Measurements from ENCODE around the gene SRSF4. TPM values are rescaled to one million over a fixed set of nuclear protein-coding genes. Genes with fewer than 3 reads are reported as not detected.

Gene SRSF4
- polyA plus RNA-seq (2013) = 68.2 TPM

GRCh38 chr1:29181413-29182225 is at the start of gene SRSF4:
Gene SRSF4, minus strand, starts transcription at chr1:29181900. Its CDS starts 148 bp downstream, at chr1:29181752.
- Histone ChIP-seq H3K4me1 (ENCODE audit: control extremely low read depth in 1 of 4, control insufficient read depth in 4 of 4, insufficient read depth in 4 of 4, low read length in 3 of 4) (peaks cover 19 to 41% (median 28%) of the 10 kb centered on the region in 4 experiments), H3K9me3 (ENCODE audit: control extremely low read depth in 1 of 5, control insufficient read depth in 4 of 5, insufficient read depth in 2 of 5, low read depth in 1 of 5, low read length in 4 of 5) (no peaks in the 10 kb centered on the region), H3K36me3 (ENCODE audit: control insufficient read depth in 4 of 4, insufficient read depth in 4 of 4, low read length in 3 of 4) (peaks cover 0 to 18% (median 3%) of the 10 kb centered on the region in 4 experiments), H3K27me3 (replicated peaks in 2 of 5; ENCODE audit: control insufficient read depth in 4 of 5, insufficient read depth in 5 of 5, low read length in 4 of 5) (no peaks in the 10 kb centered on the region), H3K4me3 (ENCODE audit: control insufficient read depth in 1 of 7, extremely low read depth in 1 of 7, insufficient read depth in 4 of 7, low read depth in 2 of 7, low read length in 6 of 7) (peak within 1 kb of the TSS; percentile 84 to 97 (median 94)), H3K27ac (ENCODE audit: insufficient read depth in 1 of 2, low read depth in 1 of 2, low read length in 2 of 2, poor library complexity in 1 of 2, severe bottlenecking in 2 of 2) (peak within 1 kb of the TSS; percentile 98 to 99)
- DNase-seq = peak; percentile 97 to 99 (median 99)
- 0% methylated on average over 82 of the region's 100 CpGs for WGBS (ENCODE audit: insufficient coverage)
- ChIA-PET POLR2A (interaction anchor here (0.6 to 1.3 kb wide), 5 partner anchors 9 to 394 kb away, joined by 3 to 6 read pairs (median 3); no protein-coding TSS in a partner anchor), CTCF (interaction anchor here (0.7 to 10.1 kb wide), 9 partner anchors 13 to 300 kb away, joined by 3 to 89 read pairs (median 3); no protein-coding TSS in a partner anchor)

GRCh38 chr1:29230553-29231378 is 49.1 kb upstream of the SRSF4 start, which contains the start of gene MECR:
Gene MECR, minus strand, starts transcription at chr1:29230934. Its CDS starts 28 bp downstream, at chr1:29230906.
- H3K4me1 ChIP-seq (ENCODE audit: control extremely low read depth in 1 of 4, control insufficient read depth in 4 of 4, insufficient read depth in 4 of 4, low read length in 3 of 4) = peaks cover 5 to 16% (median 11%) of the 10 kb centered on the region in 4 experiments
- H3K27ac ChIP-seq (ENCODE audit: insufficient read depth in 1 of 2, low read depth in 1 of 2, low read length in 2 of 2, poor library complexity in 1 of 2, severe bottlenecking in 2 of 2) = peak within 1 kb of the TSS; percentile 50 to 79
- H3K36me3 ChIP-seq (ENCODE audit: control insufficient read depth in 4 of 4, insufficient read depth in 4 of 4, low read length in 3 of 4) = no peaks in the 10 kb centered on the region
- ChIA-PET CTCF (interaction anchor here (0.9 to 1.7 kb wide), 4 partner anchors 9 to 28 kb away, joined by 3 to 6 read pairs (median 4); no protein-coding TSS in a partner anchor), POLR2A (interaction anchor here (0.6 to 0.8 kb wide), 2 partner anchors 22 to 30 kb away, joined by 4 to 5 read pairs; no protein-coding TSS in a partner anchor)
- H3K27me3 ChIP-seq (replicated peaks in 2 of 5; ENCODE audit: control insufficient read depth in 4 of 5, insufficient read depth in 5 of 5, low read length in 4 of 5) = peaks cover 2 to 15% (median 14%) of the 10 kb centered on the region in 5 experiments
- WGBS (ENCODE audit: insufficient coverage) = 3% methylated on average over 39 of the region's 52 CpGs
- peak; percentile 93 to 95 (median 94) for DNase-seq
- no peaks in the 10 kb centered on the region for H3K9me3 ChIP-seq (ENCODE audit: control extremely low read depth in 1 of 5, control insufficient read depth in 4 of 5, insufficient read depth in 2 of 5, low read depth in 1 of 5, low read length in 4 of 5)
- H3K4me3 ChIP-seq (ENCODE audit: control insufficient read depth in 1 of 7, extremely low read depth in 1 of 7, insufficient read depth in 4 of 7, low read depth in 2 of 7, low read length in 6 of 7) = peak within 1 kb of the TSS; percentile 80 to 95 (median 88)

GRCh38 chr1:29230204-29230552 is 48.5 kb upstream of the SRSF4 start:
- H3K27me3 ChIP-seq (replicated peaks in 2 of 5; ENCODE audit: control insufficient read depth in 4 of 5, insufficient read depth in 5 of 5, low read length in 4 of 5) = peaks cover 2 to 14% (median 9%) of the 10 kb centered on the region in 5 experiments
- H3K27ac ChIP-seq (ENCODE audit: insufficient read depth in 1 of 2, low read depth in 1 of 2, low read length in 2 of 2, poor library complexity in 1 of 2, severe bottlenecking in 2 of 2) = peak overlapping the region; percentile 50 to 79
- WGBS (ENCODE audit: insufficient coverage) = 8% methylated on average over 3 of the region's 4 CpGs
- H3K36me3 ChIP-seq (ENCODE audit: control insufficient read depth in 4 of 4, insufficient read depth in 4 of 4, low read length in 3 of 4) = peaks cover 0 to 2% (median 0%) of the 10 kb centered on the region in 4 experiments
- peaks cover 5 to 16% (median 11%) of the 10 kb centered on the region in 4 experiments for H3K4me1 ChIP-seq (ENCODE audit: control extremely low read depth in 1 of 4, control insufficient read depth in 4 of 4, insufficient read depth in 4 of 4, low read length in 3 of 4)
- DNase-seq = no peak
- ChIA-PET POLR2A (no interaction called here), CTCF (interaction anchor here (1.6 to 1.7 kb wide), 3 partner anchors 8 to 27 kb away, joined by 4 to 6 read pairs (median 5); no protein-coding TSS in a partner anchor)
- H3K9me3 ChIP-seq (ENCODE audit: control extremely low read depth in 1 of 5, control insufficient read depth in 4 of 5, insufficient read depth in 2 of 5, low read depth in 1 of 5, low read length in 4 of 5) = no peaks in the 10 kb centered on the region
- peak overlapping the region; percentile 80 to 95 (median 88) for H3K4me3 ChIP-seq (ENCODE audit: control insufficient read depth in 1 of 7, extremely low read depth in 1 of 7, insufficient read depth in 4 of 7, low read depth in 2 of 7, low read length in 6 of 7)

- Histone ChIP-seq H3K36me3 (ENCODE audit: control insufficient read depth in 4 of 4, insufficient read depth in 4 of 4, low read length in 3 of 4) (peaks cover 0 to 25% (median 10%) of the 10 kb centered on the region in 4 experiments), H3K27ac (ENCODE audit: insufficient read depth in 1 of 2, low read depth in 1 of 2, low read length in 2 of 2, poor library complexity in 1 of 2, severe bottlenecking in 2 of 2) (no peak overlapping the region), H3K4me1 (ENCODE audit: control extremely low read depth in 1 of 4, control insufficient read depth in 4 of 4, insufficient read depth in 4 of 4, low read length in 3 of 4) (peaks cover 5 to 16% (median 11%) of the 10 kb centered on the region in 4 experiments), H3K27me3 (replicated peaks in 2 of 5; ENCODE audit: control insufficient read depth in 4 of 5, insufficient read depth in 5 of 5, low read length in 4 of 5) (peaks cover 0 to 4% (median 0%) of the 10 kb centered on the region in 5 experiments), H3K9me3 (ENCODE audit: control extremely low read depth in 1 of 5, control insufficient read depth in 4 of 5, insufficient read depth in 2 of 5, low read depth in 1 of 5, low read length in 4 of 5) (no peaks in the 10 kb centered on the region), H3K4me3 (ENCODE audit: control insufficient read depth in 1 of 7, extremely low read depth in 1 of 7, insufficient read depth in 4 of 7, low read depth in 2 of 7, low read length in 6 of 7) (no peak overlapping the region)
- 92% methylated on average over 5 of the region's 5 CpGs for WGBS (ENCODE audit: insufficient coverage)
- no peak for DNase-seq
- POLR2A ChIA-PET = no interaction called here
- CTCF ChIA-PET = no interaction called here
These were observed 45.8 kb upstream of the SRSF4 start for GRCh38 chr1:29227511-29227910.

- POLR2A ChIA-PET = no interaction called here
- H3K27ac ChIP-seq (ENCODE audit: insufficient read depth in 1 of 2, low read depth in 1 of 2, low read length in 2 of 2, poor library complexity in 1 of 2, severe bottlenecking in 2 of 2) = no peak overlapping the region
- no peak overlapping the region for H3K4me3 ChIP-seq (ENCODE audit: control insufficient read depth in 1 of 7, extremely low read depth in 1 of 7, insufficient read depth in 4 of 7, low read depth in 2 of 7, low read length in 6 of 7)
- H3K36me3 ChIP-seq (ENCODE audit: control insufficient read depth in 4 of 4, insufficient read depth in 4 of 4, low read length in 3 of 4) = peaks cover 0 to 25% (median 12%) of the 10 kb centered on the region in 4 experiments
- no peak for DNase-seq
- H3K4me1 ChIP-seq (ENCODE audit: control extremely low read depth in 1 of 4, control insufficient read depth in 4 of 4, insufficient read depth in 4 of 4, low read length in 3 of 4) = peaks cover 3 to 8% (median 6%) of the 10 kb centered on the region in 4 experiments
- no peaks in the 10 kb centered on the region for H3K9me3 ChIP-seq (ENCODE audit: control extremely low read depth in 1 of 5, control insufficient read depth in 4 of 5, insufficient read depth in 2 of 5, low read depth in 1 of 5, low read length in 4 of 5)
- CTCF ChIA-PET = no interaction called here
- no peaks in the 10 kb centered on the region for H3K27me3 ChIP-seq (replicated peaks in 2 of 5; ENCODE audit: control insufficient read depth in 4 of 5, insufficient read depth in 5 of 5, low read length in 4 of 5)
- 100% methylated on average over 3 of the region's 4 CpGs for WGBS (ENCODE audit: insufficient coverage)
These were observed 43.7 kb upstream of the SRSF4 start for GRCh38 chr1:29225361-29225760.

- H3K27me3 ChIP-seq (replicated peaks in 2 of 5; ENCODE audit: control insufficient read depth in 4 of 5, insufficient read depth in 5 of 5, low read length in 4 of 5) = no peaks in the 10 kb centered on the region
- WGBS (ENCODE audit: insufficient coverage) = 100% methylated on average over 1 of the region's 5 CpGs
- DNase-seq = peak in 2 of 3 donors; percentile 23 to 55
- H3K9me3 ChIP-seq (ENCODE audit: control extremely low read depth in 1 of 5, control insufficient read depth in 4 of 5, insufficient read depth in 2 of 5, low read depth in 1 of 5, low read length in 4 of 5) = no peaks in the 10 kb centered on the region
- POLR2A ChIA-PET = no interaction called here
- no peaks in the 10 kb centered on the region for H3K4me1 ChIP-seq (ENCODE audit: control extremely low read depth in 1 of 4, control insufficient read depth in 4 of 4, insufficient read depth in 4 of 4, low read length in 3 of 4)
- peaks cover 0 to 25% (median 13%) of the 10 kb centered on the region in 4 experiments for H3K36me3 ChIP-seq (ENCODE audit: control insufficient read depth in 4 of 4, insufficient read depth in 4 of 4, low read length in 3 of 4)
- H3K27ac ChIP-seq (ENCODE audit: insufficient read depth in 1 of 2, low read depth in 1 of 2, low read length in 2 of 2, poor library complexity in 1 of 2, severe bottlenecking in 2 of 2) = no peak overlapping the region
- CTCF ChIA-PET = no interaction called here
- H3K4me3 ChIP-seq (ENCODE audit: control insufficient read depth in 1 of 7, extremely low read depth in 1 of 7, insufficient read depth in 4 of 7, low read depth in 2 of 7, low read length in 6 of 7) = no peak overlapping the region
These were observed 42.7 kb upstream of the SRSF4 start for GRCh38 chr1:29224356-29224837.
